Measurements from ENCODE around the gene CFAP410. TPM values are rescaled to one million over a fixed set of nuclear protein-coding genes. Genes with fewer than 3 reads are reported as not detected.

The CFAP410 gene
- total and polyA plus RNA-seq, 2 of the 13 experiments (the other 11 are each of a cell fraction or from before 2014, with no cell fraction given) = 8.0 to 20.1 TPM

GRCh38 chr21:44354775-44355771 lies 15.9 kb upstream of the CFAP410 start (continued):
- TF ChIP-seq, protein P1, sequence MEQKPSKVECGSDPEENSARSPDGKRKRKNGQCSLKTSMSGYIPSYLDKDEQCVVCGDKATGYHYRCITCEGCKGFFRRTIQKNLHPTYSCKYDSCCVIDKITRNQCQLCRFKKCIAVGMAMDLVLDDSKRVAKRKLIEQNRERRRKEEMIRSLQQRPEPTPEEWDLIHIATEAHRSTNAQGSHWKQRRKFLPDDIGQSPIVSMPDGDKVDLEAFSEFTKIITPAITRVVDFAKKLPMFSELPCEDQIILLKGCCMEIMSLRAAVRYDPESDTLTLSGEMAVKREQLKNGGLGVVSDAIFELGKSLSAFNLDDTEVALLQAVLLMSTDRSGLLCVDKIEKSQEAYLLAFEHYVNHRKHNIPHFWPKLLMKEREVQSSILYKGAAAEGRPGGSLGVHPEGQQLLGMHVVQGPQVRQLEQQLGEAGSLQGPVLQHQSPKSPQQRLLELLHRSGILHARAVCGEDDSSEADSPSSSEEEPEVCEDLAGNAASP (CRISPR knock-in tag; IDR thresholded peaks at IDR 0.05; ENCODE audit: borderline replicate concordance) = no peak
- TF ChIP-seq ZNF615 (CRISPR knock-in tag; IDR thresholded peaks at IDR 0.05; ENCODE audit: borderline replicate concordance) (no peak), HIC2 (CRISPR knock-in tag; IDR thresholded peaks at IDR 0.05; ENCODE audit: low read depth) (no peak), AKAP8 (CRISPR knock-in tag; IDR thresholded peaks at IDR 0.05) (no peak), HNF4G (IDR thresholded peaks at IDR 0.05; ENCODE audit: borderline replicate concordance, low read depth, low read length) (peak; percentile 58; the same call in 1 of the 2 replicates), HNF4G (CRISPR knock-in tag; IDR thresholded peaks at IDR 0.05; ENCODE audit: borderline replicate concordance, low read depth) (no peak), ESRRA (CRISPR knock-in tag; IDR thresholded peaks at IDR 0.05; ENCODE audit: low read depth) (peak; percentile 58; the same call in 1 of the 2 replicates), HNF4A (CRISPR knock-in tag; IDR thresholded peaks at IDR 0.05) (peak; percentile 72), WIZ (CRISPR knock-in tag; IDR thresholded peaks at IDR 0.05) (no peak), ZNF263 (CRISPR knock-in tag; IDR thresholded peaks at IDR 0.05) (peak; percentile 47; the same call in 1 of the 2 replicates), KLF9 (CRISPR knock-in tag; IDR thresholded peaks at IDR 0.05; ENCODE audit: low read depth) (no peak), HDAC1 (CRISPR knock-in tag; IDR thresholded peaks at IDR 0.05) (peak; percentile 29; the same call in 1 of the 2 replicates), ZNF501 (CRISPR knock-in tag; IDR thresholded peaks at IDR 0.05) (no peak), ZFP36L1 (CRISPR knock-in tag; IDR thresholded peaks at IDR 0.05) (no peak), POGK (CRISPR knock-in tag; conservative IDR thresholded peaks at IDR 0.05) (no peak), HBP1 (CRISPR knock-in tag; IDR thresholded peaks at IDR 0.05; ENCODE audit: low read depth) (no peak), ZNF138 (CRISPR knock-in tag; IDR thresholded peaks at IDR 0.05; ENCODE audit: low read depth) (no peak), ZFYVE20 (CRISPR knock-in tag; IDR thresholded peaks at IDR 0.05; ENCODE audit: borderline replicate concordance, low read depth) (no peak), ZNF670 (CRISPR knock-in tag; IDR thresholded peaks at IDR 0.05; ENCODE audit: borderline replicate concordance) (no peak), RAD21 (CRISPR knock-in tag; IDR thresholded peaks at IDR 0.05) (no peak)
- TF ChIP-seq, protein P2, sequence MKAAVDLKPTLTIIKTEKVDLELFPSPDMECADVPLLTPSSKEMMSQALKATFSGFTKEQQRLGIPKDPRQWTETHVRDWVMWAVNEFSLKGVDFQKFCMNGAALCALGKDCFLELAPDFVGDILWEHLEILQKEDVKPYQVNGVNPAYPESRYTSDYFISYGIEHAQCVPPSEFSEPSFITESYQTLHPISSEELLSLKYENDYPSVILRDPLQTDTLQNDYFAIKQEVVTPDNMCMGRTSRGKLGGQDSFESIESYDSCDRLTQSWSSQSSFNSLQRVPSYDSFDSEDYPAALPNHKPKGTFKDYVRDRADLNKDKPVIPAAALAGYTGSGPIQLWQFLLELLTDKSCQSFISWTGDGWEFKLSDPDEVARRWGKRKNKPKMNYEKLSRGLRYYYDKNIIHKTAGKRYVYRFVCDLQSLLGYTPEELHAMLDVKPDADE (CRISPR knock-in tag; IDR thresholded peaks at IDR 0.05) = no peak
